ENCODE data around the gene ZNF518A. TPM values are rescaled to one million over a fixed set of nuclear protein-coding genes. Genes with fewer than 3 reads are reported as not detected.

The ZNF518A gene
- polyA plus RNA-seq, 2 of the 4 experiments (the other 2 are of a cell fraction), result 7.3 to 28.9 TPM

GRCh38 chr10:96124230-96125141, 5.6 kb upstream of the ZNF518A start:
- 4% methylated on average over 4 of the region's 4 CpGs for WGBS (ENCODE audit: missing lambda C conversion rate)
- Histone ChIP-seq H3K4me3 (peak overlapping the region; percentile 39), H3K9me3 (peaks cover 7% of the 10 kb centered on the region; the same call in 1 of the 3 replicates), H3K4me1 (peaks cover 14% of the 10 kb centered on the region; the same call in 2 of the 3 replicates), H3K27ac (peak overlapping the region; percentile 77 to 89), H3K4me2 (peak overlapping the region; percentile 69)
- ChIA-PET POLR2A (no interaction called here), CTCF (interaction anchor here (1.0 kb wide), 1 partner anchor 169 kb away, joined by 3 read pairs; no protein-coding TSS in a partner anchor)
- FAIRE-seq (peak; percentile 86), ATAC-seq (peak; percentile 97 to 98), DNase-seq (ENCODE audit: low read depth in 1 of 2, low spot score in 1 of 2) (peak; percentile 66 to 80)
- no peak for TF ChIP-seq ELK1 (IDR thresholded peaks at IDR 0.05; ENCODE audit: low read depth, low read length)
- 0 out of 2 replicates have a peak, but pooled peaks have one; percentile 26 for TF ChIP-seq PHF8 (IDR thresholded peaks at IDR 0.05; ENCODE audit: borderline replicate concordance, low read depth)
- no peak for TF ChIP-seq TFCP2L1 (CRISPR knock-in tag; IDR thresholded peaks at IDR 0.05)
- no peak for TF ChIP-seq EHF (CRISPR knock-in tag; IDR thresholded peaks at IDR 0.05)
- 0 out of 3 replicates have a peak, but pooled peaks have one; percentile 31 for TF ChIP-seq BCL3 (IDR thresholded peaks at IDR 0.05)
- no peak for TF ChIP-seq KDM1A (IDR thresholded peaks at IDR 0.05; ENCODE audit: low read depth)
- TF ChIP-seq CEBPB (IDR thresholded peaks at IDR 0.05), result peak; percentile 71 to 88
- TF ChIP-seq MAX (IDR thresholded peaks at IDR 0.05), result peak; percentile 56
- TF ChIP-seq CTCF (IDR thresholded peaks at IDR 0.05), result no peak
- peak; percentile 43 for TF ChIP-seq POLR2A (IDR thresholded peaks at IDR 0.05; ENCODE audit: low read length)
- TF ChIP-seq HES2 (IDR thresholded peaks at IDR 0.05), result 0 out of 2 replicates have a peak, but pooled peaks have one; percentile 10
- no peak for TF ChIP-seq RFX5 (IDR thresholded peaks at IDR 0.05)
- no peak for TF ChIP-seq FOSB (CRISPR knock-in tag; IDR thresholded peaks at IDR 0.05)
- TF ChIP-seq FOSL2 (IDR thresholded peaks at IDR 0.05), result no peak
- no peak for TF ChIP-seq FOSL2 (CRISPR knock-in tag; IDR thresholded peaks at IDR 0.05)
- peak; percentile 44 to 65; a peak in 3 of 5 replicates for TF ChIP-seq JUN (IDR thresholded peaks at IDR 0.05)
- TF ChIP-seq POLR2AphosphoS2 (conservative IDR thresholded peaks at IDR 0.05; ENCODE audit: low read length), result no peak
- no peak for TF ChIP-seq ESRRA (IDR thresholded peaks at IDR 0.05; ENCODE audit: borderline replicate concordance, low read length)
- TF ChIP-seq GATA3 (IDR thresholded peaks at IDR 0.05; ENCODE audit: borderline replicate concordance), result no peak
- no peak for TF ChIP-seq BHLHE40 (IDR thresholded peaks at IDR 0.05; ENCODE audit: low read depth, low read length)

GRCh38 chr10:96125142-96125515, 5.0 kb upstream of the ZNF518A start:
- POLR2A ChIA-PET, result no interaction called here
- peak overlapping the region; percentile 69 for H3K4me2 ChIP-seq
- no peak for FAIRE-seq

More at GRCh38 chr10:96125142-96125515, 5.0 kb upstream of the ZNF518A start:
- TF ChIP-seq PHF8 (IDR thresholded peaks at IDR 0.05; ENCODE audit: borderline replicate concordance, low read depth) (0 out of 2 replicates have a peak, but pooled peaks have one; percentile 3), FOSB (CRISPR knock-in tag; IDR thresholded peaks at IDR 0.05) (no peak)
- H3K4me1 ChIP-seq, result peaks cover 12% of the 10 kb centered on the region; the same call in 2 of the 3 replicates
- DNase-seq (ENCODE audit: low read depth in 1 of 2, low spot score in 1 of 2), result no peak
- peaks cover 7% of the 10 kb centered on the region; the same call in 1 of the 3 replicates for H3K9me3 ChIP-seq
- CTCF ChIA-PET, result no interaction called here
- H3K27ac ChIP-seq, result peak overlapping the region; percentile 77 to 89; a peak in 5 of 6 replicates
- 88% methylated on average over 2 of the region's 2 CpGs for WGBS (ENCODE audit: missing lambda C conversion rate)
- no peak for ATAC-seq
- peak overlapping the region; percentile 39; the same call in 1 of the 3 replicates for H3K4me3 ChIP-seq

Data from A549 (cell line).